Motor neuron (in vitro differentiated cells): ENCODE results near the gene SCP2. TPM values are rescaled to one million over a fixed set of nuclear protein-coding genes. Genes with fewer than 3 reads are reported as not detected.

Experiments
- ATAC-seq, 8 experiments: fragments of 200-7000 bp; cut with Tn5 transposase; replicated peaks in 6 of 8; 2 replicates each; pipeline ENCODE4 v1.8.0; 2021; ENCODE audit warnings: mild to moderate bottlenecking in 8 of 8, moderate library complexity in 8 of 8
- H3K27ac ChIP-seq, 2 donors: fragments of 250-450 bp; sonication (Bioruptor Pico); 2 replicates each; pipeline ENCODE4 v1.9.0; 2021; ENCODE audit warnings: antibody characterized with exemption in 2 of 2, mild to moderate bottlenecking in 2 of 2, moderate library complexity in 1 of 2
- H3K4me1 ChIP-seq, 2 donors: fragments of 250-450 bp; sonication (Bioruptor Pico); replicated peaks in 1 of 2; 2 replicates each; pipeline ENCODE4 v1.6.1; 2021; ENCODE audit warnings: antibody characterized with exemption in 2 of 2, mild to moderate bottlenecking in 2 of 2, moderate library complexity in 1 of 2
- H3K4me3 ChIP-seq, 5 donors: fragments of 250-450 bp; sonication (Bioruptor Pico); 2 replicates each; pipeline ENCODE4 v1.9.0; 2021; ENCODE audit warnings: antibody characterized with exemption in 5 of 5, mild to moderate bottlenecking in 5 of 5, moderate library complexity in 4 of 5
- WGBS, 10 experiments: fragments of 450-650 bp; shearing (Covaris generic); methylation state at CpG; one replicate each; pipeline ENCODE4 v1.0.0; 2022; 5-methylcytosine and 5-hydroxymethylcytosine counted together
- in situ Hi-C, 9 experiments: fragments of 400-800 bp; cut with MboI; loops; one replicate each; pipeline ENCODE4 v1.15.0; 2021; ENCODE audit warnings: low sequenced_read_pairs in 9 of 9, low pct_unique_long_range_greater_than_20kb in 2 of 9; ENCODE audit not compliant: unreplicated experiment in 9 of 9
- total RNA-seq, 8 experiments: library from RNA; unstranded; fragments of 300-600 nt; gene quantifications; 2 replicates each; pipeline versions ENCODE4 v1.2.3 to v1.2.4, GENCODE V29; 2022

SCP2 gene
- total RNA-seq, 8 experiments from 2014 or later: 79.6 to 193 (median 95.2) TPM

- Histone ChIP-seq H3K4me3 (no peak overlapping the region), H3K27ac (peak overlapping the region in 1 of 2 donors; percentile 8), H3K4me1 (peaks cover 3 to 4% of the 10 kb centered on the region in 2 donors)
- ATAC-seq: peak in 2 of 8 experiments; percentile 34 to 38
- in situ Hi-C loops: loop anchor here in 1 of 9 experiments (25.0 kb wide), 1 partner anchor 195 kb away; no protein-coding TSS in a partner anchor
- 33 to 100% (median 97%) methylated on average over 1 to 7 of the region's 9 CpGs; no CpG with 5 or more reads in 1 of the 10 experiments for WGBS, 10 experiments
These were observed 19.8 kb upstream of the SCP2 start for GRCh38 chr1:52907068-52907811.

DNA sequence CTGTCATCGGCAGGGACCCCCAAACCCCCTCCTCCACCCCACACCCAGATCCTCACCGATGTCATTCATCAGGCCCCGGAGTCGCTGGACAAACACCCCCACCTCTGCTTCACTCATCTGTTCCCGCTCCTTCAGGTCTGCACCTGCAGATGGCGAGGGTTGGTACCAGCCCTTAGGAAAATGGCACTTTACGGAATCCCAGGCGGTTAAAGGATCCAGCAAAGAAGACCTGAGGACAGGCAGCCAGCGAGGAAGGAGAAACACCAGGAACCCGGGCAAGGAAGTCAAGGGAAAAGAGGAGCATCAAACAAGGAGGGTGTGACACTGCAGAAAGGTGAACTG, 19.3 kb upstream of the SCP2 start:
- in situ Hi-C loops: loop anchor here in 1 of 9 experiments (25.0 kb wide), 1 partner anchor 195 kb away; no protein-coding TSS in a partner anchor
- no peak overlapping the region for H3K4me3 ChIP-seq
- ATAC-seq: no peak
- 60 to 100% (median 98%) methylated on average over 1 to 5 of the region's 10 CpGs; no CpG with 5 or more reads in 4 of the 10 experiments for WGBS, 10 experiments
- H3K27ac ChIP-seq: no peak overlapping the region
- H3K4me1 ChIP-seq: peaks cover 3 to 4% of the 10 kb centered on the region in 2 donors

GRCh38 chr1:52911541-52911940, 15.5 kb upstream of the SCP2 start:
- in situ Hi-C loops: loop anchor here in 1 of 9 experiments (25.0 kb wide), 1 partner anchor 199 kb away; no protein-coding TSS in a partner anchor
- 91 to 100% (median 100%) methylated on average over 2 to 6 of the region's 10 CpGs; no CpG with 5 or more reads in 6 of the 10 experiments for WGBS, 10 experiments

GRCh38 chr1:52913014-52913413, 14.1 kb upstream of the SCP2 start:
- no peak overlapping the region for H3K4me3 ChIP-seq
- H3K27ac ChIP-seq: no peak overlapping the region
- in situ Hi-C loops: loop anchor here in 1 of 9 experiments (25.0 kb wide), 1 partner anchor 201 kb away; no protein-coding TSS in a partner anchor
- no peak for ATAC-seq
- WGBS, 10 experiments: 60 to 100% (median 83%) methylated on average over 1 to 3 of the region's 3 CpGs; no CpG with 5 or more reads in 1 of the 10 experiments
- peaks cover 0 to 6% of the 10 kb centered on the region in 2 donors for H3K4me1 ChIP-seq

More at GRCh38 chr1:52911541-52911940, 15.5 kb upstream of the SCP2 start:
- Histone ChIP-seq H3K27ac (no peak overlapping the region), H3K4me1 (peaks cover 0 to 6% of the 10 kb centered on the region in 2 donors), H3K4me3 (no peak overlapping the region)
- ATAC-seq: no peak

GRCh38 chr1:52913537-52913936, 13.5 kb upstream of the SCP2 start:
- ATAC-seq: peak in 3 of 8 experiments; percentile 32 to 39 (median 34)
- Histone ChIP-seq H3K27ac (no peak overlapping the region), H3K4me1 (peaks cover 0 to 6% of the 10 kb centered on the region in 2 donors), H3K4me3 (no peak overlapping the region)
- 59 to 83% (median 70%) methylated on average over 5 to 8 of the region's 8 CpGs; no CpG with 5 or more reads in 4 of the 10 experiments for WGBS, 10 experiments
- in situ Hi-C loops: loop anchor here in 1 of 9 experiments (25.0 kb wide), 1 partner anchor 201 kb away; no protein-coding TSS in a partner anchor

DNA sequence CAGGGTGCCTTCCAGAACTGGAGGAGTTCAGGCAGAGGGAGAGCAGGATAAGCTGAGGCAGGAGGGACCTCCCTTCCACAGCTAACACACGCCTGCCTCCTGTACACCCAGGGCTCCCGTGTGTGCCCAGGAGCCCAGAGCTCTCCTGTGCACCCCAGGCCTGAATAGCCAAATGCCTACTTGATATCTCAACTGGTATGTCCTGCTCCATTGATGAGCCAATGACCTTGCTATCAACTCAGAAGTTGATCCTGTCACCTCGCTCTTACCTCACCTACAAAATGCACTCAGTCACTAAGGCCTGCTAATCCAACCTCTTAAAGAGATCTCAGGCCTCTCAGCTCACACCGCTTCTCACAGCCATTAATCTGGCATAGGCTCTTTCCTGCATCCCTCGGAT, 12.6 kb upstream of the SCP2 start:
- in situ Hi-C loops: loop anchor here in 1 of 9 experiments (25.0 kb wide), 1 partner anchor 202 kb away; no protein-coding TSS in a partner anchor
- ATAC-seq: no peak
- no peak overlapping the region for H3K4me3 ChIP-seq
- no peak overlapping the region for H3K27ac ChIP-seq
- WGBS, 10 experiments: 69 to 100% (median 85%) methylated on average over 1 to 5 of the region's 5 CpGs; no CpG with 5 or more reads in 3 of the 10 experiments
- H3K4me1 ChIP-seq: peaks cover 0 to 6% of the 10 kb centered on the region in 2 donors

DNA sequence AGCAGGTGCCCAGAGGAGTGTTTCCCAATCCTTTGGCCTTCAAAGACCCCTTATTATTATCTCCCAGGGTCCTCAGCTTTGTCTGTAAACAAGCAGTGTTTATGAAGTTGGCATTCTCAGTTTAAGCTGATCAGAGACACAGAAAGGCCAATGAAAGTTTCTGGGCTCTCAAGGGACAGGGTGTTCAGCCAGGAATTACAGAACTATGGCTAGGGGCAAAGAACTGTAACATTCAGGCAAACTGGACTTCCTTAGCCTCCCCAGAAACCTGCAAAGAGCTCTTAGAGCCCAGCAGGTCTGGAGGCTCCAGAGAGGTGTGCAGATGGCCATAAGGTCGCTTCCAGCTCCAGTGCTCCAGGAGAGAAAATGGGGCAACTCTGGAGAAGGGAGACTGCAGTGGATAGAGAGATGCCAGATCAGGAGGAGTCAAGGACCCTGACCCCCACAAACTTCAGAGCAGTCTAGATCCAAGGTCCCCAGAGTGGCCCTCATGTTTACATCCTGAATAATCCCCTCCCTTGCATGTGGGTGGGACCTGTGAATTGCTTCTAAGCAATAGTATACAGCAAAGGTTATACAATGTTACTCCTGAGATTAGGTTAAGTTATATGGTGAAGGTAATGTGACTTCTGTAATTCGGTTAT, 11.7 kb upstream of the SCP2 start:
- ATAC-seq: no peak
- in situ Hi-C loops: loop anchor here in 1 of 9 experiments (25.0 kb wide), 1 partner anchor 203 kb away; no protein-coding TSS in a partner anchor
- Histone ChIP-seq H3K27ac (no peak overlapping the region), H3K4me1 (peaks cover 0 to 6% of the 10 kb centered on the region in 2 donors), H3K4me3 (no peak overlapping the region)
- WGBS, 10 experiments: 43 to 89% (median 77%) methylated on average over 1 to 2 of the region's 2 CpGs; no CpG with 5 or more reads in 4 of the 10 experiments

- H3K4me1 ChIP-seq: peaks cover 0 to 6% of the 10 kb centered on the region in 2 donors
- WGBS, 10 experiments: 63 to 100% (median 85%) methylated on average over 1 to 7 of the region's 7 CpGs; no CpG with 5 or more reads in 2 of the 10 experiments
- ATAC-seq: no peak
- in situ Hi-C loops: loop anchor here in 1 of 9 experiments (25.0 kb wide), 1 partner anchor 204 kb away; no protein-coding TSS in a partner anchor
- no peak overlapping the region for H3K4me3 ChIP-seq
- H3K27ac ChIP-seq: no peak overlapping the region
These were observed 11.2 kb upstream of the SCP2 start for GRCh38 chr1:52915855-52916220.

- in situ Hi-C loops: loop anchor here in 1 of 9 experiments (25.0 kb wide), 1 partner anchor 204 kb away; no protein-coding TSS in a partner anchor
- 0 to 100% (median 89%) methylated on average over 1 to 10 of the region's 10 CpGs; no CpG with 5 or more reads in 2 of the 10 experiments for WGBS, 10 experiments
These were observed 10.7 kb upstream of the SCP2 start for GRCh38 chr1:52916241-52916975.

GRCh38 chr1:52917156-52917555, 9.9 kb upstream of the SCP2 start:
- Histone ChIP-seq H3K27ac (no peak overlapping the region), H3K4me3 (no peak overlapping the region), H3K4me1 (peaks cover 0 to 6% of the 10 kb centered on the region in 2 donors)
- in situ Hi-C loops: loop anchor here in 1 of 9 experiments (25.0 kb wide), 1 partner anchor 205 kb away; no protein-coding TSS in a partner anchor
- 49 to 100% (median 87%) methylated on average over 1 to 7 of the region's 7 CpGs for WGBS, 10 experiments
- ATAC-seq: no peak

More at GRCh38 chr1:52916241-52916975, 10.7 kb upstream of the SCP2 start:
- Histone ChIP-seq H3K4me1 (peaks cover 0 to 6% of the 10 kb centered on the region in 2 donors), H3K4me3 (no peak overlapping the region), H3K27ac (no peak overlapping the region)
- ATAC-seq: no peak

- in situ Hi-C loops: loop anchor here in 1 of 9 experiments (25.0 kb wide), 1 partner anchor 205 kb away; no protein-coding TSS in a partner anchor
- Histone ChIP-seq H3K27ac (no peak overlapping the region), H3K4me1 (peaks cover 0 to 6% of the 10 kb centered on the region in 2 donors), H3K4me3 (no peak overlapping the region)
- WGBS, 10 experiments: 100% methylated on average over 1 of the region's 1 CpG; no CpG with 5 or more reads in 2 of the 10 experiments
- ATAC-seq: no peak
These were observed 9.5 kb upstream of the SCP2 start for GRCh38 chr1:52917581-52917980.

- in situ Hi-C loops: loop anchor here in 1 of 9 experiments (25.0 kb wide), 1 partner anchor 206 kb away; no protein-coding TSS in a partner anchor
- WGBS, 10 experiments: 59 to 93% (median 83%) methylated on average over 3 to 6 of the region's 6 CpGs
- no peak overlapping the region for H3K27ac ChIP-seq
- no peak for ATAC-seq
- no peak overlapping the region for H3K4me3 ChIP-seq
- H3K4me1 ChIP-seq: peaks cover 0 to 6% of the 10 kb centered on the region in 2 donors
These were observed 8.9 kb upstream of the SCP2 start for GRCh38 chr1:52918201-52918600.
